ENCODE data around the gene PNPLA5.

Gene PNPLA5

GRCh38 chr22:43858156-43858895 is 33.5 kb downstream of the PNPLA5 start:
- in situ Hi-C loops (cut with MboI; ENCODE audit: low sequenced_read_pairs), result no loop called here

- in situ Hi-C loops (cut with MboI; ENCODE audit: low sequenced_read_pairs), result no loop called here
Measured at GRCh38 chr22:43857367-43857766, 34.4 kb downstream of the PNPLA5 start.

- in situ Hi-C loops (cut with MboI; ENCODE audit: low sequenced_read_pairs), result no loop called here
Measured at GRCh38 chr22:43855431-43855830, 36.4 kb downstream of the PNPLA5 start.

GRCh38 chr22:43854786-43855271 is 37.0 kb downstream of the PNPLA5 start:
- in situ Hi-C loops (cut with MboI; ENCODE audit: low sequenced_read_pairs), result no loop called here

- in situ Hi-C loops (cut with MboI; ENCODE audit: low sequenced_read_pairs), result no loop called here
Measured at GRCh38 chr22:43854121-43854785, 37.6 kb downstream of the PNPLA5 start.

GRCh38 chr22:43853328-43853931 is 38.4 kb downstream of the PNPLA5 start:
- in situ Hi-C loops (cut with MboI; ENCODE audit: low sequenced_read_pairs), result no loop called here

- in situ Hi-C loops (cut with MboI; ENCODE audit: low sequenced_read_pairs), result no loop called here
Measured at GRCh38 chr22:43852573-43853327, 39.1 kb downstream of the PNPLA5 start.

- in situ Hi-C loops (cut with MboI; ENCODE audit: low sequenced_read_pairs), result no loop called here
Measured at GRCh38 chr22:43851979-43852307, 39.9 kb downstream of the PNPLA5 start.

- in situ Hi-C loops (cut with MboI; ENCODE audit: low sequenced_read_pairs), result no loop called here
Measured at GRCh38 chr22:43851058-43851978, 40.5 kb downstream of the PNPLA5 start.

- in situ Hi-C loops (cut with MboI; ENCODE audit: low sequenced_read_pairs), result no loop called here
Measured at GRCh38 chr22:43850529-43850928, 41.3 kb downstream of the PNPLA5 start.

- in situ Hi-C loops (cut with MboI; ENCODE audit: low sequenced_read_pairs), result no loop called here
Measured at GRCh38 chr22:43849731-43850130, 42.1 kb downstream of the PNPLA5 start.

GRCh38 chr22:43848366-43849171 is 43.2 kb downstream of the PNPLA5 start:
- in situ Hi-C loops (cut with MboI; ENCODE audit: low sequenced_read_pairs), result no loop called here

- in situ Hi-C loops (cut with MboI; ENCODE audit: low sequenced_read_pairs), result no loop called here
Measured at GRCh38 chr22:43847376-43848289, 44.2 kb downstream of the PNPLA5 start.

- in situ Hi-C loops (cut with MboI; ENCODE audit: low sequenced_read_pairs), result no loop called here
Measured at GRCh38 chr22:43846966-43847365, 44.8 kb downstream of the PNPLA5 start.

- in situ Hi-C loops (cut with MboI; ENCODE audit: low sequenced_read_pairs), result no loop called here
Measured at GRCh38 chr22:43845981-43846380, 45.8 kb downstream of the PNPLA5 start.

- in situ Hi-C loops (cut with MboI; ENCODE audit: low sequenced_read_pairs), result no loop called here
Measured at GRCh38 chr22:43844560-43845545, 47.0 kb downstream of the PNPLA5 start.
